ENCODE data around the gene MLPH. TPM values are rescaled to one million over a fixed set of nuclear protein-coding genes. Genes with fewer than 3 reads are reported as not detected.

Gene MLPH
- polyA plus RNA-seq, 3 donors: not detected

GRCh38 chr2:237475704-237476141, 11.3 kb upstream of the MLPH start:
- Mint-ChIP-seq H3K36me3 (no peaks in the 10 kb centered on the region), H3K9me3 (peaks cover 0 to 2% (median 0%) of the 10 kb centered on the region in 7 donors), H3K4me1 (peaks cover 22% of the 10 kb centered on the region), H3K4me3 (peak overlapping the region; percentile 65 to 85), H3K27ac (peak overlapping the region in 1 of 7 donors; percentile 75), H3K27me3 (ENCODE audit: low read depth in 3 of 3) (peaks cover 17 to 26% (median 17%) of the 10 kb centered on the region in 3 donors)
- Histone ChIP-seq H3K4me2 (replicated peaks; ENCODE audit: extremely low read depth, low read length, poor library complexity, severe bottlenecking) (peak overlapping the region; percentile 93), H4K20me1 (ENCODE audit: insufficient read depth, low read length) (no peaks in the 10 kb centered on the region), H3K4me1 (ENCODE audit: control insufficient read depth in 1 of 2, insufficient read depth in 2 of 2, low read length in 2 of 2) (peaks cover 18 to 20% of the 10 kb centered on the region in 2 donors), H3K9me3 (replicated peaks in 1 of 2; ENCODE audit: control insufficient read depth in 1 of 2, insufficient read depth in 1 of 2, low read length in 2 of 2) (no peaks in the 10 kb centered on the region), H3K79me2 (ENCODE audit: insufficient read depth, low read length) (no peaks in the 10 kb centered on the region), H3K4me3 (replicated peaks in 1 of 3; ENCODE audit: low read depth in 2 of 3, low read length in 3 of 3) (peak overlapping the region; percentile 39 to 86 (median 50)), H3K36me3 (replicated peaks in 1 of 2; ENCODE audit: control insufficient read depth in 1 of 2, insufficient read depth in 2 of 2, low read length in 2 of 2) (no peaks in the 10 kb centered on the region), H3K9ac (ENCODE audit: insufficient read depth, low read length, poor library complexity, severe bottlenecking) (peak overlapping the region; percentile 82), H2AFZ (ENCODE audit: insufficient read depth, low read depth, low read length, poor library complexity, severe bottlenecking) (peak overlapping the region; percentile 100), H3K27ac (ENCODE audit: low read depth in 1 of 2, low read length in 2 of 2) (no peak overlapping the region), H3K27me3 (ENCODE audit: control insufficient read depth in 2 of 2, insufficient read depth in 2 of 2, low read length in 2 of 2) (peaks cover 11 to 27% of the 10 kb centered on the region in 2 donors)
- 10% methylated on average over 5 of the region's 17 CpGs for WGBS (ENCODE audit: insufficient coverage)
- peak; percentile 32 to 67 (median 40) for DNase-seq
- peak; percentile 63 for TF ChIP-seq CTCF (IDR thresholded peaks at IDR 0.05)
- intact Hi-C loops (cut with micrococcal nuclease): loop anchor here (5.0 to 10.0 kb wide), 2 partner anchors 53 to 321 kb away; no protein-coding TSS in a partner anchor

DNA sequence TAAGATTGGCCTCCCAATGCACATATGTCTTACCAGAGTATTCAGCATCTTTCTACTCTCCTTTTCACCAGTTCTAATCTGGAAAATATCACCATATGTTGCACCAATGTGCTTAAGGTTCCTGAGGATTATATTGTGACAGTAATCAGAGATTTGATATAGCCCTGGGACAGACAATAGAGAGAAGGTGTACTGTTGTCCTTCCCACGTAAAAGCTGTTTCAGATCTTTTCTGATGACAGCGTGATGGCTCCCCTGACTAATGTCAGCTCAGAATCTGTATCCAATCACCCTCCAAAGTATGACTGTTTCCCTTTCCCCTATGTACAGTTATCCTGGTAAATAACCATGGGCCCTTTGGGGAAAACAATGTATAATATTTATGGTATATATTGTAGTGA, 9.0 kb upstream of the MLPH start:
- intact Hi-C loops (cut with micrococcal nuclease): loop anchor here (5.0 to 10.0 kb wide), 2 partner anchors 56 to 323 kb away; no protein-coding TSS in a partner anchor
- no peak for TF ChIP-seq CTCF (IDR thresholded peaks at IDR 0.05)

More for the DNA sequence above, 9.0 kb upstream of the MLPH start:
- Histone ChIP-seq H3K79me2 (ENCODE audit: insufficient read depth, low read length) (no peaks in the 10 kb centered on the region), H3K27me3 (ENCODE audit: control insufficient read depth in 2 of 2, insufficient read depth in 2 of 2, low read length in 2 of 2) (peaks cover 11 to 29% of the 10 kb centered on the region in 2 donors), H3K9me3 (replicated peaks in 1 of 2; ENCODE audit: control insufficient read depth in 1 of 2, insufficient read depth in 1 of 2, low read length in 2 of 2) (no peaks in the 10 kb centered on the region), H2AFZ (ENCODE audit: insufficient read depth, low read depth, low read length, poor library complexity, severe bottlenecking) (no peak overlapping the region), H3K4me1 (ENCODE audit: control insufficient read depth in 1 of 2, insufficient read depth in 2 of 2, low read length in 2 of 2) (peaks cover 20 to 24% of the 10 kb centered on the region in 2 donors), H3K4me2 (replicated peaks; ENCODE audit: extremely low read depth, low read length, poor library complexity, severe bottlenecking) (no peak overlapping the region), H4K20me1 (ENCODE audit: insufficient read depth, low read length) (no peaks in the 10 kb centered on the region), H3K4me3 (replicated peaks in 1 of 3; ENCODE audit: low read depth in 2 of 3, low read length in 3 of 3) (no peak overlapping the region), H3K9ac (ENCODE audit: insufficient read depth, low read length, poor library complexity, severe bottlenecking) (no peak overlapping the region), H3K27ac (ENCODE audit: low read depth in 1 of 2, low read length in 2 of 2) (no peak overlapping the region), H3K36me3 (replicated peaks in 1 of 2; ENCODE audit: control insufficient read depth in 1 of 2, insufficient read depth in 2 of 2, low read length in 2 of 2) (no peaks in the 10 kb centered on the region)
- H3K36me3 Mint-ChIP-seq: no peaks in the 10 kb centered on the region
- no CpG with 5 or more reads among the region's 2 CpGs for WGBS (ENCODE audit: insufficient coverage)
- H3K4me3 Mint-ChIP-seq: no peak overlapping the region
- no peak for DNase-seq
- peaks cover 32% of the 10 kb centered on the region for H3K4me1 Mint-ChIP-seq
- H3K27me3 Mint-ChIP-seq (ENCODE audit: low read depth in 3 of 3): peaks cover 23 to 28% (median 24%) of the 10 kb centered on the region in 3 donors
- no peak overlapping the region for H3K27ac Mint-ChIP-seq
- peaks cover 0 to 2% (median 0%) of the 10 kb centered on the region in 7 donors for H3K9me3 Mint-ChIP-seq

All from CD14-positive monocyte (primary cell).